GM23338 (cell line): Measurements from ENCODE around the gene KCTD15. TPM values are rescaled to one million over a fixed set of nuclear protein-coding genes. Genes with fewer than 3 reads are reported as not detected.

Experiments used
- ATAC-seq: fragments of 200-7000 bp; cut with Tn5 transposase; 3 replicates; pipeline ENCODE4 v1.9.1; 2020
- DNase-seq: peaks from one replicate; pipeline ENCODE4 v3.0.0-alpha.2; 2015; ENCODE audit warnings: low spot score
- H2AFZ ChIP-seq: fragments of 200-600 bp; sonication (generic); 2 replicates; pipeline ENCODE4 v1.8.0; 2016; ENCODE audit warnings: antibody characterized with exemption, mild to moderate bottlenecking, moderate library complexity
- H3F3A ChIP-seq: fragments of 200-600 bp; sonication (generic); replicated peaks from 2 replicates; pipeline ENCODE4 v1.8.0; 2017; ENCODE audit warnings: antibody characterized with exemption, mixed run types, low read depth
- H3K27ac ChIP-seq: fragments of 200-600 bp; sonication (generic); 2 replicates; pipeline ENCODE4 v1.6.1; 2016; ENCODE audit warnings: low read depth
- H3K27me3 ChIP-seq: fragments of 200-600 bp; sonication (generic); 2 replicates; pipeline ENCODE4 v1.8.0; 2016; ENCODE audit warnings: mild to moderate bottlenecking, mixed run types, moderate library complexity; ENCODE audit not compliant: insufficient read depth
- H3K36me3 ChIP-seq: fragments of 200-600 bp; sonication (generic); 2 replicates; pipeline ENCODE4 v1.8.0; 2016; ENCODE audit warnings: mild to moderate bottlenecking; ENCODE audit not compliant: insufficient read depth
- H3K4me1 ChIP-seq: fragments of 200-600 bp; sonication (generic); 2 replicates; pipeline ENCODE4 v1.8.0; 2016; ENCODE audit warnings: mild to moderate bottlenecking, moderate library complexity; ENCODE audit not compliant: insufficient read depth
- H3K4me2 ChIP-seq: fragments of 200-600 bp; sonication (generic); 2 replicates; pipeline ENCODE4 v1.7.1; 2017; ENCODE audit warnings: mixed run types
- H3K4me3 ChIP-seq: fragments of 200-600 bp; sonication (generic); 2 replicates; pipeline ENCODE4 v1.6.1; 2016; ENCODE audit warnings: mixed run types
- H3K79me2 ChIP-seq: fragments of 200-600 bp; sonication (generic); replicated peaks from 2 replicates; pipeline ENCODE4 v1.8.0; 2017; ENCODE audit warnings: mild to moderate bottlenecking; ENCODE audit not compliant: insufficient read depth
- H3K9me2 ChIP-seq: fragments of 200-600 bp; sonication (generic); 2 replicates; pipeline ENCODE4 v1.8.0; 2017; ENCODE audit not compliant: insufficient read depth
- H4K20me1 ChIP-seq: fragments of 200-600 bp; sonication (generic); replicated peaks from 2 replicates; pipeline ENCODE4 v1.8.0; 2017; ENCODE audit warnings: mild to moderate bottlenecking; ENCODE audit not compliant: insufficient read depth
- H3K27ac Mint-ChIP-seq: 2 replicates; pipeline ENCODE4 v1.8.0; 2020; ENCODE audit warnings: inconsistent platforms, mild to moderate bottlenecking, moderate library complexity, mixed read lengths
- H3K27me3 Mint-ChIP-seq: 3 replicates; pipeline ENCODE4 v1.8.0; 2022; ENCODE audit warnings: low read depth, mild to moderate bottlenecking, moderate library complexity, mixed read lengths, inconsistent platforms; ENCODE audit not compliant: insufficient read depth, poor library complexity
- H3K36me3 Mint-ChIP-seq: 3 replicates; pipeline ENCODE4 v1.8.0; 2021; ENCODE audit warnings: low read depth, mild to moderate bottlenecking, inconsistent platforms, moderate library complexity, mixed read lengths
- H3K4me1 Mint-ChIP-seq: 3 replicates; pipeline ENCODE4 v1.8.0; 2020; ENCODE audit warnings: mild to moderate bottlenecking, inconsistent platforms, mixed read lengths
- H3K4me3 Mint-ChIP-seq: 3 replicates; pipeline ENCODE4 v1.8.0; 2021; ENCODE audit warnings: moderate library complexity, mild to moderate bottlenecking, inconsistent platforms, mixed read lengths
- H3K9me3 Mint-ChIP-seq: 3 replicates; pipeline ENCODE4 v1.8.0; 2020; ENCODE audit warnings: moderate library complexity, mild to moderate bottlenecking, inconsistent platforms, mixed read lengths
- CREB1 ChIP-seq: fragments of 250-450 bp; sonication (Bioruptor Pico); IDR thresholded peaks from 2 replicates; pipeline ENCODE4 v1.5.0; 2020; ENCODE audit warnings: low read depth, mild to moderate bottlenecking, moderate library complexity
- EZH2 ChIP-seq: fragments of 200-600 bp; sonication (generic); IDR thresholded peaks from one replicate; pipeline ENCODE4 v1.8.0; 2017; ENCODE audit warnings: antibody characterized with exemption, mild to moderate bottlenecking, low read depth; ENCODE audit not compliant: unreplicated experiment
- EZH2phosphoT487 ChIP-seq: fragments of 200-600 bp; sonication (generic); IDR thresholded peaks from one replicate; pipeline ENCODE4 v1.8.1; 2018; ENCODE audit warnings: antibody characterized with exemption; ENCODE audit not compliant: unreplicated experiment
- JUNB ChIP-seq: IDR thresholded peaks from one replicate; pipeline ENCODE4 v1.6.1; 2016; ENCODE audit warnings: antibody characterized with exemption; ENCODE audit not compliant: unreplicated experiment
- NANOG ChIP-seq: IDR thresholded peaks from 2 replicates; pipeline ENCODE4 v1.6.1; 2016; ENCODE audit warnings: antibody characterized with exemption, borderline replicate concordance
- POLR2AphosphoS5 ChIP-seq: IDR thresholded peaks from 2 replicates; pipeline ENCODE4 v1.6.1; 2016; ENCODE audit warnings: antibody characterized with exemption, low read depth
- STAT1 ChIP-seq: IDR thresholded peaks from one replicate; pipeline ENCODE4 v1.6.1; 2016; ENCODE audit warnings: antibody characterized with exemption; ENCODE audit not compliant: unreplicated experiment
- ZNF114 ChIP-seq: fragments of 250-450 bp; sonication (Bioruptor Pico); IDR thresholded peaks from 2 replicates; pipeline ENCODE4 v1.5.0; 2020; ENCODE audit warnings: mild to moderate bottlenecking, moderate library complexity
- ZNF331 ChIP-seq: fragments of 250-450 bp; sonication (Bioruptor Pico); IDR thresholded peaks from 2 replicates; pipeline ENCODE4 v1.5.0; 2020; ENCODE audit warnings: low read depth, mild to moderate bottlenecking, moderate library complexity
- polyA plus RNA-seq: library from polyadenylated mRNA; unstranded; fragments of >200 nt; fragmentation: Nextera tagmentation; extraction: Ambion mirVana; gene quantifications from 2 replicates; pipeline ENCODE4 v1.2.1, GENCODE V29; 2016
- total RNA-seq: library from RNA; depleted of rRNA; stranded (reverse); fragments of >200 nt; shearing (Covaris generic); gene quantifications from 2 replicates; pipeline ENCODE4 v1.2.3, GENCODE V29; 2014
- TF ChIP-seq, protein P1 (sequence below): IDR thresholded peaks from 2 replicates; pipeline ENCODE4 v1.6.1; 2016; ENCODE audit warnings: antibody characterized with exemption
- TF ChIP-seq, protein P2 (sequence below): fragments of 250-450 bp; sonication (Bioruptor Pico); IDR thresholded peaks from 2 replicates; pipeline ENCODE4 v1.5.0; 2020; ENCODE audit warnings: mild to moderate bottlenecking, moderate library complexity
- TF ChIP-seq, protein P3 (sequence below), 2 experiments: fragments of 200-600 bp in 1 of 2; sonication (generic) in 1 of 2; conservative IDR thresholded peaks; 2 replicates each; pipeline versions ENCODE4 v1.5.1 to v1.6.1; 2016 to 2017; ENCODE audit warnings: antibody characterized with exemption in 2 of 2, low read depth in 2 of 2, mild to moderate bottlenecking in 2 of 2, moderate library complexity in 1 of 2
- TF ChIP-seq, protein P4 (sequence below): IDR thresholded peaks from one replicate; pipeline ENCODE4 v1.6.1; 2018; ENCODE audit warnings: antibody characterized with exemption; ENCODE audit not compliant: unreplicated experiment

Gene KCTD15
- total and polyA plus RNA-seq, 2 experiments from 2014 or later: 5.1 to 60.1 TPM

DNA sequence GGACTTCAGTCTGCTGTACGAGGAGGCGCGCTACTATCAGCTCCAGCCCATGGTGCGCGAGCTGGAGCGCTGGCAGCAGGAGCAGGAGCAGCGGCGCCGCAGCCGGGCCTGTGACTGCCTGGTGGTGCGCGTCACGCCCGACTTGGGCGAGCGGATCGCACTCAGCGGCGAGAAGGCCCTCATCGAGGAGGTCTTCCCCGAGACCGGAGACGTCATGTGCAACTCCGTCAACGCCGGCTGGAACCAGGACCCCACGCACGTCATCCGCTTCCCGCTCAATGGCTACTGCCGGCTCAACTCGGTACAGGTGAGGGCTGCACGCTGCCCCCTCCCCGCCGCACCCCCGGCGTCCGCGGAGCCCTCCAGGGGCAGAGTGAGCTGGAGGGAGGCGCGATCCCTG, 14.6 kb downstream of the KCTD15 start:
- H3K36me3 Mint-ChIP-seq: peaks cover 57% of the 10 kb centered on the region
- no peak for DNase-seq

More for the DNA sequence above, 14.6 kb downstream of the KCTD15 start:
- Mint-ChIP-seq H3K27ac (no peak overlapping the region), H3K9me3 (no peaks in the 10 kb centered on the region), H3K27me3 (peaks cover 4% of the 10 kb centered on the region), H3K4me1 (peaks cover 3% of the 10 kb centered on the region; the same call in 1 of the 3 replicates), H3K4me3 (no peak overlapping the region)
- Histone ChIP-seq H3K27ac (no peak overlapping the region), H3K4me3 (no peak overlapping the region), H3F3A (no peaks in the 10 kb centered on the region), H3K4me2 (no peak overlapping the region), H3K9me2 (no peaks in the 10 kb centered on the region), H3K36me3 (peaks cover 3% of the 10 kb centered on the region), H3K79me2 (no peaks in the 10 kb centered on the region), H2AFZ (no peak overlapping the region), H3K27me3 (no peaks in the 10 kb centered on the region), H4K20me1 (no peaks in the 10 kb centered on the region; the same call in 1 of the 2 replicates), H3K4me1 (no peaks in the 10 kb centered on the region)
- no peak for TF ChIP-seq ZNF331
- TF ChIP-seq, protein P1, sequence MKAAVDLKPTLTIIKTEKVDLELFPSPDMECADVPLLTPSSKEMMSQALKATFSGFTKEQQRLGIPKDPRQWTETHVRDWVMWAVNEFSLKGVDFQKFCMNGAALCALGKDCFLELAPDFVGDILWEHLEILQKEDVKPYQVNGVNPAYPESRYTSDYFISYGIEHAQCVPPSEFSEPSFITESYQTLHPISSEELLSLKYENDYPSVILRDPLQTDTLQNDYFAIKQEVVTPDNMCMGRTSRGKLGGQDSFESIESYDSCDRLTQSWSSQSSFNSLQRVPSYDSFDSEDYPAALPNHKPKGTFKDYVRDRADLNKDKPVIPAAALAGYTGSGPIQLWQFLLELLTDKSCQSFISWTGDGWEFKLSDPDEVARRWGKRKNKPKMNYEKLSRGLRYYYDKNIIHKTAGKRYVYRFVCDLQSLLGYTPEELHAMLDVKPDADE: no peak
- TF ChIP-seq, protein P2, sequence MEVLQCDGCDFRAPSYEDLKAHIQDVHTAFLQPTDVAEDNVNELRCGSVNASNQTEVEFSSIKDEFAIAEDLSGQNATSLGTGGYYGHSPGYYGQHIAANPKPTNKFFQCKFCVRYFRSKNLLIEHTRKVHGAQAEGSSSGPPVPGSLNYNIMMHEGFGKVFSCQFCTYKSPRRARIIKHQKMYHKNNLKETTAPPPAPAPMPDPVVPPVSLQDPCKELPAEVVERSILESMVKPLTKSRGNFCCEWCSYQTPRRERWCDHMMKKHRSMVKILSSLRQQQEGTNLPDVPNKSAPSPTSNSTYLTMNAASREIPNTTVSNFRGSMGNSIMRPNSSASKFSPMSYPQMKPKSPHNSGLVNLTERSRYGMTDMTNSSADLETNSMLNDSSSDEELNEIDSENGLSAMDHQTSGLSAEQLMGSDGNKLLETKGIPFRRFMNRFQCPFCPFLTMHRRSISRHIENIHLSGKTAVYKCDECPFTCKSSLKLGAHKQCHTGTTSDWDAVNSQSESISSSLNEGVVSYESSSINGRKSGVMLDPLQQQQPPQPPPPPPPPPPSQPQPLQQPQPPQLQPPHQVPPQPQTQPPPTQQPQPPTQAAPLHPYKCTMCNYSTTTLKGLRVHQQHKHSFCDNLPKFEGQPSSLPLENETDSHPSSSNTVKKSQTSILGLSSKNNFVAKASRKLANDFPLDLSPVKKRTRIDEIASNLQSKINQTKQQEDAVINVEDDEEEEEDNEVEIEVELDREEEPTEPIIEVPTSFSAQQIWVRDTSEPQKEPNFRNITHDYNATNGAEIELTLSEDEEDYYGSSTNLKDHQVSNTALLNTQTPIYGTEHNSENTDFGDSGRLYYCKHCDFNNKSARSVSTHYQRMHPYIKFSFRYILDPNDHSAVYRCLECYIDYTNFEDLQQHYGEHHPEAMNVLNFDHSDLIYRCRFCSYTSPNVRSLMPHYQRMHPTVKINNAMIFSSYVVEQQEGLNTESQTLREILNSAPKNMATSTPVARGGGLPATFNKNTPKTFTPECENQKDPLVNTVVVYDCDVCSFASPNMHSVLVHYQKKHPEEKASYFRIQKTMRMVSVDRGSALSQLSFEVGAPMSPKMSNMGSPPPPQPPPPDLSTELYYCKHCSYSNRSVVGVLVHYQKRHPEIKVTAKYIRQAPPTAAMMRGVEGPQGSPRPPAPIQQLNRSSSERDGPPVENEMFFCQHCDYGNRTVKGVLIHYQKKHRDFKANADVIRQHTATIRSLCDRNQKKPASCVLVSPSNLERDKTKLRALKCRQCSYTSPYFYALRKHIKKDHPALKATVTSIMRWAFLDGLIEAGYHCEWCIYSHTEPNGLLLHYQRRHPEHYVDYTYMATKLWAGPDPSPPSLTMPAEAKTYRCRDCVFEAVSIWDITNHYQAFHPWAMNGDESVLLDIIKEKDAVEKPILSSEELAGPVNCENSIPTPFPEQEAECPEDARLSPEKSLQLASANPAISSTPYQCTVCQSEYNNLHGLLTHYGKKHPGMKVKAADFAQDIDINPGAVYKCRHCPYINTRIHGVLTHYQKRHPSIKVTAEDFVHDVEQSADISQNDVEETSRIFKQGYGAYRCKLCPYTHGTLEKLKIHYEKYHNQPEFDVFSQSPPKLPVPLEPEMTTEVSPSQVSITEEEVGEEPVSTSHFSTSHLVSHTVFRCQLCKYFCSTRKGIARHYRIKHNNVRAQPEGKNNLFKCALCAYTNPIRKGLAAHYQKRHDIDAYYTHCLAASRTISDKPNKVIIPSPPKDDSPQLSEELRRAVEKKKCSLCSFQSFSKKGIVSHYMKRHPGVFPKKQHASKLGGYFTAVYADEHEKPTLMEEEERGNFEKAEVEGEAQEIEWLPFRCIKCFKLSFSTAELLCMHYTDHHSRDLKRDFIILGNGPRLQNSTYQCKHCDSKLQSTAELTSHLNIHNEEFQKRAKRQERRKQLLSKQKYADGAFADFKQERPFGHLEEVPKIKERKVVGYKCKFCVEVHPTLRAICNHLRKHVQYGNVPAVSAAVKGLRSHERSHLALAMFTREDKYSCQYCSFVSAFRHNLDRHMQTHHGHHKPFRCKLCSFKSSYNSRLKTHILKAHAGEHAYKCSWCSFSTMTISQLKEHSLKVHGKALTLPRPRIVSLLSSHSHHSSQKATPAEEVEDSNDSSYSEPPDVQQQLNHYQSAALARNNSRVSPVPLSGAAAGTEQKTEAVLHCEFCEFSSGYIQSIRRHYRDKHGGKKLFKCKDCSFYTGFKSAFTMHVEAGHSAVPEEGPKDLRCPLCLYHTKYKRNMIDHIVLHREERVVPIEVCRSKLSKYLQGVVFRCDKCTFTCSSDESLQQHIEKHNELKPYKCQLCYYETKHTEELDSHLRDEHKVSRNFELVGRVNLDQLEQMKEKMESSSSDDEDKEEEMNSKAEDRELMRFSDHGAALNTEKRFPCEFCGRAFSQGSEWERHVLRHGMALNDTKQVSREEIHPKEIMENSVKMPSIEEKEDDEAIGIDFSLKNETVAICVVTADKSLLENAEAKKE (CRISPR knock-in tag): no peak
- TF ChIP-seq, protein P3, sequence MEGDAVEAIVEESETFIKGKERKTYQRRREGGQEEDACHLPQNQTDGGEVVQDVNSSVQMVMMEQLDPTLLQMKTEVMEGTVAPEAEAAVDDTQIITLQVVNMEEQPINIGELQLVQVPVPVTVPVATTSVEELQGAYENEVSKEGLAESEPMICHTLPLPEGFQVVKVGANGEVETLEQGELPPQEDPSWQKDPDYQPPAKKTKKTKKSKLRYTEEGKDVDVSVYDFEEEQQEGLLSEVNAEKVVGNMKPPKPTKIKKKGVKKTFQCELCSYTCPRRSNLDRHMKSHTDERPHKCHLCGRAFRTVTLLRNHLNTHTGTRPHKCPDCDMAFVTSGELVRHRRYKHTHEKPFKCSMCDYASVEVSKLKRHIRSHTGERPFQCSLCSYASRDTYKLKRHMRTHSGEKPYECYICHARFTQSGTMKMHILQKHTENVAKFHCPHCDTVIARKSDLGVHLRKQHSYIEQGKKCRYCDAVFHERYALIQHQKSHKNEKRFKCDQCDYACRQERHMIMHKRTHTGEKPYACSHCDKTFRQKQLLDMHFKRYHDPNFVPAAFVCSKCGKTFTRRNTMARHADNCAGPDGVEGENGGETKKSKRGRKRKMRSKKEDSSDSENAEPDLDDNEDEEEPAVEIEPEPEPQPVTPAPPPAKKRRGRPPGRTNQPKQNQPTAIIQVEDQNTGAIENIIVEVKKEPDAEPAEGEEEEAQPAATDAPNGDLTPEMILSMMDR (conservative IDR thresholded peaks at IDR 0.05; ENCODE audit: low read depth in 2 of 2): no peak
- TF ChIP-seq EZH2: no peak
- TF ChIP-seq JUNB: no peak
- no peak for TF ChIP-seq NANOG
- TF ChIP-seq, protein P4, sequence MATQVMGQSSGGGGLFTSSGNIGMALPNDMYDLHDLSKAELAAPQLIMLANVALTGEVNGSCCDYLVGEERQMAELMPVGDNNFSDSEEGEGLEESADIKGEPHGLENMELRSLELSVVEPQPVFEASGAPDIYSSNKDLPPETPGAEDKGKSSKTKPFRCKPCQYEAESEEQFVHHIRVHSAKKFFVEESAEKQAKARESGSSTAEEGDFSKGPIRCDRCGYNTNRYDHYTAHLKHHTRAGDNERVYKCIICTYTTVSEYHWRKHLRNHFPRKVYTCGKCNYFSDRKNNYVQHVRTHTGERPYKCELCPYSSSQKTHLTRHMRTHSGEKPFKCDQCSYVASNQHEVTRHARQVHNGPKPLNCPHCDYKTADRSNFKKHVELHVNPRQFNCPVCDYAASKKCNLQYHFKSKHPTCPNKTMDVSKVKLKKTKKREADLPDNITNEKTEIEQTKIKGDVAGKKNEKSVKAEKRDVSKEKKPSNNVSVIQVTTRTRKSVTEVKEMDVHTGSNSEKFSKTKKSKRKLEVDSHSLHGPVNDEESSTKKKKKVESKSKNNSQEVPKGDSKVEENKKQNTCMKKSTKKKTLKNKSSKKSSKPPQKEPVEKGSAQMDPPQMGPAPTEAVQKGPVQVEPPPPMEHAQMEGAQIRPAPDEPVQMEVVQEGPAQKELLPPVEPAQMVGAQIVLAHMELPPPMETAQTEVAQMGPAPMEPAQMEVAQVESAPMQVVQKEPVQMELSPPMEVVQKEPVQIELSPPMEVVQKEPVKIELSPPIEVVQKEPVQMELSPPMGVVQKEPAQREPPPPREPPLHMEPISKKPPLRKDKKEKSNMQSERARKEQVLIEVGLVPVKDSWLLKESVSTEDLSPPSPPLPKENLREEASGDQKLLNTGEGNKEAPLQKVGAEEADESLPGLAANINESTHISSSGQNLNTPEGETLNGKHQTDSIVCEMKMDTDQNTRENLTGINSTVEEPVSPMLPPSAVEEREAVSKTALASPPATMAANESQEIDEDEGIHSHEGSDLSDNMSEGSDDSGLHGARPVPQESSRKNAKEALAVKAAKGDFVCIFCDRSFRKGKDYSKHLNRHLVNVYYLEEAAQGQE: no peak
- TF ChIP-seq STAT1: no peak
- TF ChIP-seq EZH2phosphoT487: no peak
- TF ChIP-seq ZNF114 (CRISPR knock-in tag): no peak
- no peak for TF ChIP-seq CREB1 (CRISPR knock-in tag)
- no peak for TF ChIP-seq POLR2AphosphoS5
- no peak for ATAC-seq
